HEK293T (cell line): ENCODE measurements around the gene SLCO3A1.

Experiments
- CTCF ChIA-PET: fragments of 350-600 bp; formaldehyde crosslinking; extraction: SDS; loops from one replicate; lab custom pipeline; 2021; ENCODE audit warnings: antibody characterized with exemption, inconsistent platforms; lab: Yijun Ruan, JAX
- POLR2A ChIA-PET: fragments of 350-600 bp; formaldehyde crosslinking; extraction: SDS; loops from one replicate; lab custom pipeline; 2020; ENCODE audit warnings: antibody characterized with exemption, inconsistent platforms; lab: Yijun Ruan, JAX
- DNase-seq: peaks from one replicate; pipeline ENCODE4 v3.0.0; 2012; ENCODE audit warnings: mixed read lengths; ENCODE audit errors: extremely low spot score
- ARNT ChIP-seq: fragments of 450-650 bp; IDR thresholded peaks from 2 replicates; pipeline ENCODE4 v1.6.1; 2017; ENCODE audit warnings: mild to moderate bottlenecking
- BHLHE40 ChIP-seq: fragments of 450-650 bp; IDR thresholded peaks from 2 replicates; pipeline ENCODE4 v1.6.1; 2016; ENCODE audit warnings: mild to moderate bottlenecking, moderate library complexity, borderline replicate concordance
- CTBP1 ChIP-seq: fragments of 450-650 bp; IDR thresholded peaks from 2 replicates; pipeline ENCODE4 v1.6.1; 2016; ENCODE audit warnings: borderline replicate concordance
- ELF4 ChIP-seq: fragments of 450-650 bp; IDR thresholded peaks from 2 replicates; pipeline ENCODE4 v1.6.1; 2017; ENCODE audit warnings: antibody characterized with exemption
- FOXA1 ChIP-seq: fragments of 450-650 bp; IDR thresholded peaks from 2 replicates; pipeline ENCODE4 v1.6.1; 2016; ENCODE audit warnings: mild to moderate bottlenecking
- FOXK2 ChIP-seq: fragments of 450-650 bp; IDR thresholded peaks from 2 replicates; pipeline ENCODE4 v1.6.1; 2016; ENCODE audit warnings: mild to moderate bottlenecking
- FOXM1 ChIP-seq: fragments of 450-650 bp; IDR thresholded peaks from 2 replicates; pipeline ENCODE4 v1.6.1; 2017; ENCODE audit warnings: mild to moderate bottlenecking, borderline replicate concordance
- HDGF ChIP-seq: fragments of 450-650 bp; IDR thresholded peaks from 2 replicates; pipeline ENCODE4 v1.6.1; 2017; ENCODE audit warnings: antibody characterized with exemption, borderline replicate concordance
- L3MBTL2 ChIP-seq: fragments of 450-650 bp; conservative IDR thresholded peaks from 2 replicates; pipeline ENCODE4 v1.6.1; 2016; ENCODE audit warnings: mild to moderate bottlenecking
- LEF1 ChIP-seq: fragments of 450-650 bp; IDR thresholded peaks from 2 replicates; pipeline ENCODE4 v1.6.1; 2017; ENCODE audit warnings: mild to moderate bottlenecking, borderline replicate concordance
- NFRKB ChIP-seq: fragments of 450-650 bp; IDR thresholded peaks from 2 replicates; pipeline ENCODE4 v1.6.1; 2016; ENCODE audit warnings: mild to moderate bottlenecking, moderate library complexity
- PKNOX1 ChIP-seq: fragments of 450-650 bp; IDR thresholded peaks from 2 replicates; pipeline ENCODE4 v1.6.1; 2016
- SP1 ChIP-seq: fragments of 450-650 bp; IDR thresholded peaks from 2 replicates; pipeline ENCODE4 v1.6.1; 2017
- SUZ12 ChIP-seq: fragments of 450-650 bp; IDR thresholded peaks from 2 replicates; pipeline ENCODE4 v1.6.1; 2016; ENCODE audit warnings: mild to moderate bottlenecking
- TARDBP ChIP-seq: fragments of 450-650 bp; IDR thresholded peaks from 2 replicates; pipeline ENCODE4 v1.6.1; 2016
- ZNF384 ChIP-seq: fragments of 450-650 bp; IDR thresholded peaks from 2 replicates; pipeline ENCODE4 v1.6.1; 2016

The SLCO3A1 gene

GRCh38 chr15:92109191-92109873, 255.8 kb downstream of the SLCO3A1 start:
- no peak for DNase-seq
- CTCF ChIA-PET = no interaction called here
- POLR2A ChIA-PET = no interaction called here
- TF ChIP-seq SUZ12 (no peak), FOXK2 (no peak), BHLHE40 (no peak), PKNOX1 (no peak), NFRKB (no peak), FOXA1 (no peak), TARDBP (no peak), HDGF (no peak), FOXM1 (no peak), CTBP1 (no peak), ARNT (no peak), ELF4 (no peak), SP1 (no peak)

- TF ChIP-seq L3MBTL2 = no peak
- no peak for TF ChIP-seq CTBP1
- no peak for TF ChIP-seq LEF1
- no peak for TF ChIP-seq BHLHE40
- no peak for TF ChIP-seq SUZ12
- no peak for TF ChIP-seq FOXK2
- TF ChIP-seq TARDBP = no peak
- no peak for TF ChIP-seq FOXA1
- TF ChIP-seq ELF4 = no peak
- no peak for TF ChIP-seq NFRKB
- no peak for TF ChIP-seq PKNOX1
- no peak for TF ChIP-seq SP1
- no peak for TF ChIP-seq FOXM1
- TF ChIP-seq ZNF384 = no peak
- no peak for TF ChIP-seq HDGF
- TF ChIP-seq ARNT = no peak
- no peak for DNase-seq
- ChIA-PET CTCF (no interaction called here), POLR2A (no interaction called here)
Measured at GRCh38 chr15:92111291-92111690, 257.8 kb downstream of the SLCO3A1 start.

GRCh38 chr15:92111751-92112150, 258.2 kb downstream of the SLCO3A1 start:
- CTCF ChIA-PET = no interaction called here
- TF ChIP-seq FOXA1 (no peak), L3MBTL2 (no peak), PKNOX1 (no peak), BHLHE40 (no peak), ARNT (no peak), NFRKB (no peak), ELF4 (no peak), FOXM1 (no peak), TARDBP (no peak)
- POLR2A ChIA-PET = no interaction called here
- no peak for DNase-seq

GRCh38 chr15:92112180-92112579, 258.7 kb downstream of the SLCO3A1 start:
- TF ChIP-seq SUZ12 = no peak
- no peak for TF ChIP-seq SP1
- DNase-seq = no peak
- ChIA-PET CTCF (no interaction called here), POLR2A (no interaction called here)

- CTCF ChIA-PET = no interaction called here
- TF ChIP-seq LEF1 = no peak
- TF ChIP-seq BHLHE40 = no peak
- TF ChIP-seq L3MBTL2 = no peak
- no peak for TF ChIP-seq FOXK2
- no peak for TF ChIP-seq SP1
- no peak for TF ChIP-seq FOXA1
- TF ChIP-seq ELF4 = no peak
- no peak for TF ChIP-seq PKNOX1
- TF ChIP-seq SUZ12 = no peak
- no peak for TF ChIP-seq ZNF384
- no peak for TF ChIP-seq NFRKB
- TF ChIP-seq HDGF = no peak
- no peak for TF ChIP-seq ARNT
- no peak for TF ChIP-seq CTBP1
- no peak for TF ChIP-seq TARDBP
- no peak for TF ChIP-seq FOXM1
- DNase-seq = no peak
- POLR2A ChIA-PET = no interaction called here
Measured at GRCh38 chr15:92112711-92113110, 259.2 kb downstream of the SLCO3A1 start.

- DNase-seq = no peak
- CTCF ChIA-PET = no interaction called here
- POLR2A ChIA-PET = no interaction called here
- TF ChIP-seq ZNF384 (no peak), SP1 (no peak), BHLHE40 (no peak), FOXK2 (no peak), L3MBTL2 (no peak), LEF1 (no peak), TARDBP (no peak), ARNT (no peak), HDGF (no peak), FOXA1 (no peak), SUZ12 (no peak), CTBP1 (no peak), FOXM1 (no peak), ELF4 (no peak), NFRKB (no peak), PKNOX1 (no peak)
Measured at GRCh38 chr15:92113832-92114231, 260.3 kb downstream of the SLCO3A1 start.
